GM12891 (cell line): Measurements from ENCODE around the gene GUCY2D.

ENCODE experiments used
- DNase-seq: peaks from one replicate; pipeline ENCODE4 v3.0.0; 2011; ENCODE audit warnings: low spot score; ENCODE audit not compliant: insufficient read length
- FAIRE-seq: peaks from 2 replicates; lab custom pipeline; 2011; peaks lifted over from hg19 to GRCh38; lab: Jason Lieb, UNC
- PAX5 ChIP-seq: IDR thresholded peaks from 2 replicates; pipeline ENCODE4 v1.6.1; 2011; ENCODE audit warnings: low read length, moderate library complexity, mild to moderate bottlenecking; ENCODE audit not compliant: insufficient read depth, severe bottlenecking
- POLR2A ChIP-seq: IDR thresholded peaks from 2 replicates; pipeline ENCODE4 v1.6.1; 2011; ENCODE audit warnings: low read depth, low read length, control low read depth
- POLR2AphosphoS5 ChIP-seq: IDR thresholded peaks from 2 replicates; pipeline ENCODE4 v1.6.1; 2011; ENCODE audit warnings: low read depth, low read length, control low read depth
- POU2F2 ChIP-seq: IDR thresholded peaks from 2 replicates; pipeline ENCODE4 v1.6.1; 2011; ENCODE audit warnings: low read depth, mild to moderate bottlenecking, control low read depth, low read length, moderate library complexity
- SPI1 ChIP-seq: IDR thresholded peaks from 2 replicates; pipeline ENCODE4 v1.6.1; 2011; ENCODE audit warnings: low read depth, low read length, control low read depth
- TAF1 ChIP-seq: IDR thresholded peaks from 2 replicates; pipeline ENCODE4 v1.6.1; 2011; ENCODE audit warnings: low read depth, low read length, control low read depth

Gene GUCY2D

DNA sequence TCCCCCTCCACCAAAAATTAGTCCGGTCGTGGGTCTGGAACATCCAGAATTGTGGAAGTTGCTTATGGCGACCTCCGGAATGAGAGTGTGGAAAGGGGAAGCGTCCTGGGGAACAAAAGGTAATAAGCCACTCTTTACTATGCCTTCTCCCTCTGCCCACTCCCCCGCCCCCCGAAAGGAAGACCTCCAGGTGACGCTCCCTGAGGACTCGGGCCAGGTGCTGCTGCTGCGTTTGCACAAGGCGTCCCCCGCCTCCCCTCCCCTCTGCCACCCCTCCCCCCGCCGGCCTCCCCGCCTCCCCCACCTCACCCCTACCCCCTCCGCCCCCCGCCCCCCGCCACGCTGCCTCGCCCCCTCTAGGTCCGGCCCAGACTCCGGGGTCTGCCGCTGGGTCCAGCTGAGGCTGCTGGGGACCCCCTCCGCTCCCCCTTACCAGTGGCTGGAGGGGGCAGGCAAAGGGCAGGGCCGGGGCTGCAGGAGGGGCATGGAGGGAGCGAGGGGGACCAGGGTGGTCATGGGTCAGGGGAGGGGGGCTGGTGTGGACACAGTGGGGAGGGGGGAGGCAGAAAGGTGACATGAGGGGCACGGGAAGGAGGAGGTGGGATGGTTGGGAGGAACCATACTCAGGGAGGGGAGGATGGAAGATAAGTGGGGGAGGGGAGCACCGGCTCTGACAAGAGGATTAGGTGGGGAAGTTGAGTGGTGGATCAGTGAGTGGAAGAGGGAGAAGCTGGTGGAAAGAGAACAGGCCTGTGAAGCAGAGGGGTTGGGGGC lies 61.5 kb downstream of the GUCY2D start:
- FAIRE-seq (no peak), DNase-seq (no peak)
- no peak for TF ChIP-seq TAF1
- no peak for TF ChIP-seq POLR2AphosphoS5
- no peak for TF ChIP-seq POU2F2
- TF ChIP-seq POLR2A = no peak
- no peak for TF ChIP-seq SPI1
- no peak for TF ChIP-seq PAX5

DNA sequence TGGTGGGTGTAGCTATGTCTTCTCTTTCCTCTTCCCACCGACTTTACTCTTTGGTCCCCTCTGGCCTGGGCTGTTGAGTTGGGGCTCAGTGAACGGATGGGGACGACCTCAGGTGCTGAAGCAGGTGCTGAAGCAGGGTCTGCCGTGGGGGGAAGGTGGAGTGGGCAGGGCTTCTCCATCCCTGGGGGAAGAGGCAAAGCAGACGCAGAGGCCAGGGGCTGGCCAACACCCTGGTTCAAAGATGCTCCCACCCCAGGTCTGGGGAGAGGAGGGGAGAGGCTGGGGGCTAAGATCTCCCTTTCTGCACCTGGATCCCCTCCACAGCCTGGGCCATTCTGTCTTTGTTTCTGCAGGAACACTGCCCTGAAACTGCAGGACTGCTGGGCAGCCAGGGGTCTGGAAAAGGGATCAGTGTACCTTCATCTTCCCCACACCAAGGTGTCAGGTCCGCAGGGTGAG lies 62.2 kb downstream of the GUCY2D start:
- no peak for TF ChIP-seq PAX5
- no peak for TF ChIP-seq POLR2AphosphoS5
- TF ChIP-seq TAF1 = no peak
- no peak for TF ChIP-seq POU2F2
- TF ChIP-seq POLR2A = no peak
- no peak for TF ChIP-seq SPI1
- no peak for FAIRE-seq
- DNase-seq = no peak

DNA sequence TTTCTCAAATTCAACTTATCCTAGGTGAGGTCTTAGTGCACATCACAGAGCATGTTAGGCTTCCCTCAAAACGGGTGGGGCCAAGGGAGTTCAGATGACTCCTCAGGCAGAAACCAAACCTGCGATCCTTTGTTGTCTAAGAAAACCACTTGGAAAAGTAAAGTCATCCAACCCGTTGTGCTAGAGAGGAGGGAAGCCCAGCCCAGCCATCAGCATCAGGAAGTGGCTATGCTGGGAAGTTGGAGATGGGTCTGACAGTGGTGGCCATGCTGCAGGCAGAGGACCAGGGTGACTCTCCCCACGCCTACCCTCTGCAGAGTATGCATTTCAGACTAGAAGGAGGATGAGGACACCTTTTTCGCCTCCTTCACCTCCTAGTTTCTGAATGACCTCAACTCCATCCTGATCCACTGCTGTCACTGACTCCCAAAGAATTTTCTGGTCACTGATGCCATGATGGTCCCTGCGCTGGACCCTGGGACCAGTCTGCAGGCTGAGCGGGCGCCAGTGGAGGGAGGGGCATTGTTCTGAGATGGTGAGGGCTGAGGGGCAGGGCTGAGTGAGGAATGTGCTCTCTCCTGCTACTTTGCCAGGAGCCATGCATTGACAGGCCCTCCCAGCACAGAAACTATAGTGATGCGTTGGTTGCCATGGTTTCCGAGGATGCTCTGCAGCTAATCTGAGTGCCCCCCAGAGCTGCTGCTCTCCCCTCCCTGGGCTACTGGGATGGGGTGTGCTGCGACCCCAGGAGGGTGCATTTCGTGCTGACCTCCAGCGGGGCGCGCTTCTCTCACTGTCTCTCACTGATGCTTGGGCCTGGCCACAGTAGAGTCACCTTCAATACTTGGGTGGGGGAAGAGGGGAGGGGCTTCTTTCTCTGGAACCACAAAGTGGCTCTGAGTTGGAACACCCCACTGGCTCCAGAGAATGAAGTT lies 64.7 kb downstream of the GUCY2D start:
- no peak for FAIRE-seq
- TF ChIP-seq SPI1 (no peak), TAF1 (no peak), POLR2A (no peak), PAX5 (no peak), POU2F2 (no peak), POLR2AphosphoS5 (no peak)
- DNase-seq = no peak

DNA sequence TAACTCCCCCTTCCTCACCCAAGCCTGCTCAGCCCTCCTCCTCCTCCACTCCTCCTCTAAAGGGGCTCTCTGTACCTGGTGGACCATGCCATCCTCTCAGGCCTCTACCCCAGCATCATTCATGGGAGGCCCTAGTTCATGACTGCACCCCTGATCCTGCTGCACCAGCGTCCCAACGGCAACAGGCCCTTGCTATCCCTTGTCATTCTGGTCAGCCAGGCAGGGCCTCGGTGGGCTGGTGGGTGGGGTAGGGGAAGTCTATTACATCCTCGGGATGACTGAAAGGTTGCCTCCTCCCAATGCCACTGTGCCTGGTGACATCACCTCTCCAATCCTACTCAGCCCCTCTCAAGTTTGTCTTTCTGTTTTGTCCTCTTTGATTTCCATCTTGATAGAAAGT lies 65.4 kb downstream of the GUCY2D start:
- FAIRE-seq (no peak), DNase-seq (no peak)
- no peak for TF ChIP-seq PAX5
- no peak for TF ChIP-seq POLR2A
- no peak for TF ChIP-seq SPI1

DNA sequence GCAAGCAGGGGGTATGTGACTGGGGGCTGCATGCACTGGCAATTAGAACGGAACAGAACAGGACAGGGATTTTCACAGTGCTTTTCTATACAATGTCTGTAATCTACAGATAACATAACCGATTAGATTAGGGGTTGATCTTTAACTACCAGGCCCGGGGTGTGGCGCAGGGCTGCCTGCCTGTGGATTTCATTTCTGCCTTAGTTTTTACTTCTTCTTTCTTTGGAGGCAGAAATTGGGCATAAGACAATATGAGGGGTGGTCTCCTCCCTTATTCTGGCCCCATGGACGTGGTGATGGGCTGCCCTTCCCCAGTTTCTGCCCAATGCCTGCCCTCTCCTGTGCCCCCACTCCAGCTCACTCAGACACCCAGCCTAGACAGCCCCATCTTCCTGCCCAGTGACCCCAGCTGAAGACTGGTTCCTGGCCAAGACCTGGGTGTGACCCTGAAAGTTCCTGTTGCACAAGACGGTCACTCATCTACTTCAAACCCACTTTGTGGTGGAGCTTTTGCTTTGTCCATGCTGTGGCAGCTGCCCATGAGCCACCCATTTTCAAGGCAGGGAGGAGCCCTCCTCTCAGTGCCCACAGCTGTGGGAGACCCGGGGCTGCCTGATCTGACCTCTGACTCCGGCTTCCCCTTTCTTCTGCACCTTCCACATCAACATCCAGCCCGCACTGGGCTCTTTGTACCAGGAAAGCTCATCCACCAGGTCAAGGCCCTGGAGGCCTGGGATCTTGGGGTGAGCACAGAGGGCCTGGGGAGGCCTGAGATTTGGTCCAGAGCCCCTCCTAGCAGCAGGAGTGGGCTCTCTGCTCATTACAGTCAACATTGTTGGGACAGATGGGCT lies 66.5 kb downstream of the GUCY2D start:
- FAIRE-seq (no peak), DNase-seq (no peak)
- TF ChIP-seq POU2F2 (no peak), POLR2A (no peak), SPI1 (0 out of 2 replicates have a peak, but pooled peaks have one; percentile 16), TAF1 (no peak)

DNA sequence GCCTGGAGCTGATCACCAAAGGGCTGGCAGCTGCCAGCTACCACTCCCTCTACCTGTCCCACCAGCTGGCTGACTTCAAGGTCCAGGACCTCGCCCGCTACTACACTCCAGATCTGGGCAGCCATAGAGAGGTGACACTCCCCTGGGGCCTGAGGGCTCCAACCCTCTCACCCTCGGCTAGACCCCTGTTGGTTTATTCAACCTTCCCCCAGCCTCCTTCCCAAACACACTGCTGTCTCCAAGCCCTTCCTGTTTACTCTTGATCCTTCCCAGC lies 67.1 kb downstream of the GUCY2D start:
- FAIRE-seq (no peak), DNase-seq (no peak)
- TF ChIP-seq POU2F2 = no peak
- no peak for TF ChIP-seq POLR2A
- TF ChIP-seq SPI1 = no peak
- no peak for TF ChIP-seq POLR2AphosphoS5
